ENCODE measurements around the gene PTEN. TPM values are rescaled to one million over a fixed set of nuclear protein-coding genes. Genes with fewer than 3 reads are reported as not detected.

PTEN gene
- total and polyA plus RNA-seq, 8 donors, result 26.2 to 374 (median 59.7) TPM

DNA sequence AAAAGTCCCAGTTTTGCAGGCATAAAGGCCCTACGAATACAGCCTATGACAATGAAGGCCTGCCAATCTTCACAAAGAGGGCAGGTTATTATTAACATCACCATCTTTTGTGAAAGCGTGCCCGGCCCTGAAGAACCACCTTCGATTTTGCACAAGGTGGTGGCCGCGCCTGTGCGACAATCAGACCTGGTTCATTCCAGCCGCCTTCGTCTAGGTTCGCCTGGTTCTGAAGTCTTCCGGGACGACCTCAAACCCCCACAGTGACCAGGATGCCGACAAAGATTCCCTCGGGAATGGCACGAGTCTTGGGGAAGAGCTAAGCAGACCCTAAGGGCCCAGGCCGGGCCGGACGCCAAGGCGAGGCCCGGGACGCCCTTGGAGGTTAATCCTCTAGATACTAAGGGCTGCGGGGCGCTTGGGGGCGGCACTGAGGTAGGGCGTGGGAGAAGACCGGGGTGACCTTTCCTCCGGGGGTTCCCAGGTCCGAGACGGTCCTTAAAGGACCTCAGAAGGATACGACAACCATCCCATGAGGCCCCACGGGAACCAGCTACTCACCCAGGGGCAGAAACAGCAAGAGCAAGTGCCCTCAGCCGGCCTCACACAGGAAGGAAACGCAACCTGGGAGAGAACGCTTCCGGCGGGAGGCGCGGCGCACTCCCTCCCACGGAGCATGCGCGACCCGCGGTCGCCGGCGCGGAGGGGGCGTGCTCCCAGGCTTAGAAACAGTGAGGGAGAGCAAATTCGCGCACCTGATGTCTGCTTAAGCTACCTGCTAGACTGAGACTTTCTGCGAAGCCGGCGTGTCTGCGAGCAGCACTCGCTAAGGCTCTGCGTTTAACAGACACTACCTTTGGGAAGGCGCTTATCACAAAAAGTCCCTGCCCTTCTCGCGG lies 45.6 kb upstream of the PTEN start, which contains the start of gene ATAD1:
TSS of gene ATAD1 (minus strand) at position 618 of the 896 bp plus-strand sequence. CDS start 3,627 bp downstream, outside the sequence.
- Histone ChIP-seq H3K4me1 (peaks cover 15 to 34% (median 26%) of the 10 kb centered on the region in 4 donors), H3K4me3 (peak within 1 kb of the TSS; percentile 70 to 81 (median 72)), H3K36me3 (peaks cover 0 to 2% (median 0%) of the 10 kb centered on the region in 4 donors), H3K27ac (peak within 1 kb of the TSS; percentile 88 to 91 (median 89)), H3K9me3 (no peaks in the 10 kb centered on the region), H3K27me3 (no peaks in the 10 kb centered on the region)
- intact Hi-C loops (cut with DNase I; ENCODE audit: low total_unique reads), result no loop called here
- peak; percentile 89 to 97 for DNase-seq
- 0 to 1% (median 0%) methylated on average over 22 to 60 of the region's 60 CpGs for WGBS, 5 donors
- TF ChIP-seq POLR2A (IDR thresholded peaks at IDR 0.05), result peak in 1 of 4 donors; percentile 39
- TF ChIP-seq EP300 (IDR thresholded peaks at IDR 0.05), result no peak
- TF ChIP-seq POLR2AphosphoS5 (IDR thresholded peaks at IDR 0.05), result peak; percentile 46 to 93 (median 83)
- TF ChIP-seq, protein P1, sequence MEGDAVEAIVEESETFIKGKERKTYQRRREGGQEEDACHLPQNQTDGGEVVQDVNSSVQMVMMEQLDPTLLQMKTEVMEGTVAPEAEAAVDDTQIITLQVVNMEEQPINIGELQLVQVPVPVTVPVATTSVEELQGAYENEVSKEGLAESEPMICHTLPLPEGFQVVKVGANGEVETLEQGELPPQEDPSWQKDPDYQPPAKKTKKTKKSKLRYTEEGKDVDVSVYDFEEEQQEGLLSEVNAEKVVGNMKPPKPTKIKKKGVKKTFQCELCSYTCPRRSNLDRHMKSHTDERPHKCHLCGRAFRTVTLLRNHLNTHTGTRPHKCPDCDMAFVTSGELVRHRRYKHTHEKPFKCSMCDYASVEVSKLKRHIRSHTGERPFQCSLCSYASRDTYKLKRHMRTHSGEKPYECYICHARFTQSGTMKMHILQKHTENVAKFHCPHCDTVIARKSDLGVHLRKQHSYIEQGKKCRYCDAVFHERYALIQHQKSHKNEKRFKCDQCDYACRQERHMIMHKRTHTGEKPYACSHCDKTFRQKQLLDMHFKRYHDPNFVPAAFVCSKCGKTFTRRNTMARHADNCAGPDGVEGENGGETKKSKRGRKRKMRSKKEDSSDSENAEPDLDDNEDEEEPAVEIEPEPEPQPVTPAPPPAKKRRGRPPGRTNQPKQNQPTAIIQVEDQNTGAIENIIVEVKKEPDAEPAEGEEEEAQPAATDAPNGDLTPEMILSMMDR (IDR thresholded peaks at IDR 0.05), result peak in 1 of 7 experiments; percentile 34

DNA sequence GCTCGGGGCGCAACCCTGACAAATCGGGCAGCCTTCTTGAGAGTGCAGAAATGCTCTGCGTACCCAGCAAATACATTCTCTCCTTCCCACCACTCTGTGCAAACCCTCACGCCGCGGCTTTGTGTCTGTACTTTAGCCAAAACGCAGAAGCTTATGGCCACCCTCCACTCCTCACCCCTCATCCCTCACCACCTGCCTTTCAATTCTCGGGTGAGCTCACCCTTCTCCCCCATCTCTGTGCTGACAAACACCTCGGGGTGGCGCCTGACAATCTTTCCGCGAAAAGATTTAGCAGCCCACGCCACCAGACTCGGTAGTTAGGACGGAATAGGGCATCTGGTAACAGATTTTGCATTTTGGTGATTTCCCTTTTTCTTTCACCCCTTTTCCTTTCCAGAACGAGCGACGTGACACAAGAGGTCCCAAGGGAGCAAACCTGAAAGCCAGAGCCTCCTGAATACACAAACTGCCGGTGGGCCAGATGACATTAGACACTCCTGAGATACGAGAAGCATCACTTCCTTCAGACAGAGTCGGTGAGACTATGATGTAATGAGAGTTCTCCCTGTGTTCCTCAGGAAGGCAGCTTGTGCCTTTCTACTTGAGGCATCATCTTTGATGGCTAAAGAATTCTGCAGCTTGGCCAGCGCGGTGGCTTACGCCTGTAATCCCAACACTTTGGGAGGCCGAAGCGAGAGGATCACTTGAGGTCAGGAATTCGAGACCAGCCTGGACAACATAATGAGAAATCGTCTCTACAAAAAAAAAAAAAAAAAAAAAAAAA lies 44.7 kb upstream of the PTEN start:
- H3K4me3 ChIP-seq, result peak overlapping the region; percentile 70 to 81 (median 72)
- H3K4me1 ChIP-seq, result peaks cover 15 to 34% (median 26%) of the 10 kb centered on the region in 4 donors
- WGBS, 5 donors, result 15 to 19% (median 17%) methylated on average over 29 of the region's 29 CpGs
- no peaks in the 10 kb centered on the region for H3K36me3 ChIP-seq
- TF ChIP-seq POLR2A (IDR thresholded peaks at IDR 0.05) (no peak), EP300 (IDR thresholded peaks at IDR 0.05) (no peak), POLR2AphosphoS5 (IDR thresholded peaks at IDR 0.05) (no peak)
- TF ChIP-seq, protein P1 (IDR thresholded peaks at IDR 0.05), result no peak
- intact Hi-C loops (cut with DNase I; ENCODE audit: low total_unique reads), result no loop called here
- peak overlapping the region; percentile 88 to 91 (median 89) for H3K27ac ChIP-seq
- peak; percentile 31 to 69 for DNase-seq
- no peaks in the 10 kb centered on the region for H3K9me3 ChIP-seq
- H3K27me3 ChIP-seq, result no peaks in the 10 kb centered on the region

DNA sequence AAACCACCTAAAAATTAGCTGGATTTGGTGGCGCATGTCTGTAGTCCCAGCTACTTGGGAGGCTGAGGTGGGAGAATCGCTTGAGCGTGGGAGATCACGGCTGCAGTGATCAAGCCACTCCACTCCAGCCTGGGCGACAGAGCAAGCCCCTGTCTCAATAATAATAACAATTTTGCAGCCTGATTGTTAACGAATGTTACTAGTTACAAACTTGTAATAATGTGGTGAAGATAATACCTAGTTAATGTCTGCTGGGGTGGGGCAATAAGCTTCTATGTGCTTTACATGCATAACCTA lies 44.2 kb upstream of the PTEN start:
- H3K36me3 ChIP-seq, result no peaks in the 10 kb centered on the region
- TF ChIP-seq, protein P1 (IDR thresholded peaks at IDR 0.05), result no peak
- TF ChIP-seq POLR2A (IDR thresholded peaks at IDR 0.05), result no peak
- no peak overlapping the region for H3K27ac ChIP-seq
- H3K4me1 ChIP-seq, result peaks cover 15 to 34% (median 26%) of the 10 kb centered on the region in 4 donors
- H3K27me3 ChIP-seq, result no peaks in the 10 kb centered on the region
- 90 to 96% (median 91%) methylated on average over 6 of the region's 6 CpGs for WGBS, 5 donors
- intact Hi-C loops (cut with DNase I; ENCODE audit: low total_unique reads), result no loop called here
- peak overlapping the region in 1 of 4 donors; percentile 81 for H3K4me3 ChIP-seq
- H3K9me3 ChIP-seq, result no peaks in the 10 kb centered on the region
- no peak for DNase-seq

DNA sequence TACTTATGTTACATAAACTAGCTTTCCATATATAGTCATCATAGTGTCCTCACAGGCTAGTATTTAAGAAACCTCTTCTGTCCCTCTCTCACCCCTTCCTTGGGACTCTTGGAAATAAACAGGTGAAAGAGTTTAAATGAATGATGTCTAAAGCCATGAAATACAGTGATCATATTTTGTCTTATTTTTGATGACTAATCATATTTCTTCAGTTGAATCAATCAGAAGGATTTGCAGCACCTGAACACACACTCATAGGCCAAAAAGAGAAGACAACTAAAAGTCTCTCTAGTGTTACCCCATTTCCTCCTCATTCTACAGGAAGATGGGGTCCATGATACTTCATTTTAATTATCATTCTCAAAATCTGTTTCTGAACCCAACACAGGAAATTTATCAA lies 36.8 kb upstream of the PTEN start:
- H3K36me3 ChIP-seq, result no peaks in the 10 kb centered on the region
- no peak overlapping the region for H3K27ac ChIP-seq
- intact Hi-C loops (cut with DNase I; ENCODE audit: low total_unique reads), result no loop called here
- no peak overlapping the region for H3K4me3 ChIP-seq
- H3K4me1 ChIP-seq, result no peaks in the 10 kb centered on the region
- no peak for TF ChIP-seq POLR2A (IDR thresholded peaks at IDR 0.05)
- no peak for TF ChIP-seq POLR2AphosphoS5 (IDR thresholded peaks at IDR 0.05)
- TF ChIP-seq, protein P1 (IDR thresholded peaks at IDR 0.05), result no peak
- no peak for TF ChIP-seq EP300 (IDR thresholded peaks at IDR 0.05)
- DNase-seq, result no peak
- no peaks in the 10 kb centered on the region for H3K27me3 ChIP-seq
- no peaks in the 10 kb centered on the region for H3K9me3 ChIP-seq

Measured in stomach (tissue), 9 donors.